Activated CD4-positive, alpha-beta T cell treated with anti-CD3 and anti-CD28 coated beads for 24 hours (primary cell): ENCODE data around the gene AKAP10.
A peak's percentile ranks its signal among the peaks of the same experiment; 100 is the strongest.
"Not testable (repeated sequence)": the region's sequence is repeated elsewhere in the genome, so short reads cannot be mapped to it uniquely, and the experiment has no call there.

Experiments used
- DNase-seq, 2 donors: peaks; one replicate each; pipeline ENCODE4 v3.0.0-alpha.2; 2020; ENCODE audit warnings: low read depth in 2 of 2

Gene AKAP10

DNA sequence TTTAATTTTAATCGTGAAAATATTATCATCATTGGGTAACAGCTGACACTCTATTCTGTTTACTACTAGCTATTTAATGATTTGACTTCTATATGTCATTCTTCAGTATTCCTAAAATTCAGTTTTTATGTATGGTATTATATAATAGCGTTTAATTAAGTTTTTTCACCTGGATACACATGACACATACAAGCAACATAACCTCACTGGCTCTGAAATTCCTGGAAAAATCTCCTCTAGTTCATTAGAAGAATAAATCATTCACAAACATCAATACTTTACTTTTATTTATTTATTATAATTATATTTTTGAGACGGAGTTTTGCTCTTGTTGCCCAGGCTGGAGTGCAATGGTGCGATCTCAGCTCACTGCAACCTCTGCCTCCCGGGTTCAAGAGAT, 44.0 kb downstream of the AKAP10 start:
- no peak for DNase-seq

DNA sequence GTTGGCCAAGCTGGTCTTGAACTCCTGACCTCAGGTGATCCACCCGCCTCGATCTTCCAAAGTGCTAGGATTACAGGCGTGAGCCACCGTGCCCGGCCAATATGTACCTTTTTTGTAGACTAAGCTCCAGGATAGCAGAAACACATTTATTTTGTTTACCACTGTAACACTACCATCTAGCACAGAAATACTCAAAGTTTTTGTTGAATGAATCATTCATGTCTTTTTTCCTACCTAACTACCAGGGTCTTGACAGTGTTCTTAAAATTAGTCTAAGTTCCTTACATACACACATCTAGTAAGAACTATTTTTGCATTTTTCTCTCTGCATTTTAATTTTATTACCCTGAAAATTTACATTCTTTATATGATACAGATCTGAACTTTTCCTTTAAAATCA, 44.4 kb downstream of the AKAP10 start:
- no peak for DNase-seq

DNA sequence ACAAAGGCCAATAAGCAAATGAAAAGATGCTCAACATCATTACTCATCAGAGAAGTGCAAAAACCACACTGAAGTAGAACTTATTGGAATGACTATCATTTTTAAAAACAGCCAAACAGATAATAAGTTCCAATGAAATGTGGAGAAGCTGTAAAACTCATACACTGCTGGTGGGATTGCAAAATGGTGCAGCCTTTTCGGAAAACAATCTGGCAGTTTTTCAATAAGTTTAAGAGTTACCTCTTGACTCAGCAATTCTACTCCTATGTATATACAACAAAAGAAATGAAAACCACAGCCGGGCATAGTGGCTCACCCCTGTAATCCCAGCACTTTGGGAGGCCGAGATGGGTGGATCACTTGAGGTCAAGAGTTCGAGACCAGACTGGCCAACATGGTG, 49.3 kb downstream of the AKAP10 start:
- no peak for DNase-seq

DNA sequence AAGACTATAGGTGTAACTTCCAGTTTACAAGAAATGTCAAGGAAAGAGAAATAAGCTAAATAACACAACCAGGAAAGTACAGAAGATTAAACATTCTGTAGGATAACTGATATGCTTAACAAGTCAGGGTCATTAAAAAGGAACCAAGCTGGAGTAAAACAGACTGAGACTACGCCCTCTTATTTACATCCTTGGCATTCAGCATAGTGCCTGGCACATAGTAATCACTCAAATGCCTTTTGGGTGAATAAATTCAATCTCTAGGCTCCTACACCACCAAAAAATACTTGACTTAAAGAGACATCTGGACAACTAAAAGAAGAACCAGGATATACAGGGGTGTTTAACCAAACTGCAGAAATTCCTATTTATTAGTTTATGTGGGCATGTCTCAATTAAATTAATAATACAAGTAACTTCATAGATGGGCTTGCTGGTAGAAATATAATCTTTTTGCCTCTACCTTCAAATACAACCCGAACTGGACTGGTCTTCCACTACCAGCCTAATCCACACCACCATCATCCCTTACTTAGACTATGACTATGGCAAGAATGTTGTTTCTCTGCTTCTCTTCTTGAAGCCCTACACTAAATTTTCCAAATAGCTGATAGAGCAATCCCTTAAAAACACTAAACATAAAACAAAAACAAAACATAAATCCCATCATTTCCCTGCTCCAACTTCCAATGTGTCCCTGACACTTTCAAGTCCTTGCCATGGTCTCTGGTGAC, 62.2 kb downstream of the AKAP10 start:
- no peak for DNase-seq

DNA sequence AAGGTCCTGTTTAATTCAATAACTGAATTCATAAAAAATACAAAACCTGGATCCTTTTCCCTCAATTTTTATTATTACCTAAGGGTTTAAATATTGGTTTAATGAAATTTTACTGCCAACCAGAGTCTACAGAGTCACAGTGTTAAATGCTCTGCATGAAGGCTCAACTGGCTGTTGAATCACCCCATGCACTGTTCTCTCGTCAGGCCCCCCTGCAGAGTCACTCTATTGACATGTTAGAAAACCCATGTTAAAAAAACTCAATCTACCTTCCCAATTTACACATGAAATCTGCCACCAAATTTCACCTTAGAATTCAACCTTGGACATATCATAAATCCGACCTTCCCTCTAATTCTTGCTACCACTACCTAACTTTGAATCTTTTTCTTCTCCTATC, 66.6 kb downstream of the AKAP10 start:
- DNase-seq: no peak

DNA sequence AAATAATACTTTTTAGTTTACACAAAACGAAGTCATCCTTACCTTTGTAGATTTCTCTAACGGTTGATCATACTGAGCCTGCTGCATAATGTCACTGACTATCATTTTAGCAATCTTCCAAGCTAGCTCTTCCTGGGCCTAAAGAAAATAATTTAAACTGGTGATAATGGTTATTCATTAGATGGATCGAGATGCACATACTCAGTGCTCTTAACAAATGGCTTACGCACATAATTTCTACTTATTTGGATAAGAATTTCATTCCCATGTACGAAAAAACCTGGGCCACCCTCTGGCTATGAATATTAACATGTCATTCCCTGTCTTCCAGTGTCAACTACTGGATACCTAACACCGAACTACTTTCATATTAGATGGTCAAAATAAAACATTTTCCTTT, 68.5 kb downstream of the AKAP10 start:
- no peak for DNase-seq

DNA sequence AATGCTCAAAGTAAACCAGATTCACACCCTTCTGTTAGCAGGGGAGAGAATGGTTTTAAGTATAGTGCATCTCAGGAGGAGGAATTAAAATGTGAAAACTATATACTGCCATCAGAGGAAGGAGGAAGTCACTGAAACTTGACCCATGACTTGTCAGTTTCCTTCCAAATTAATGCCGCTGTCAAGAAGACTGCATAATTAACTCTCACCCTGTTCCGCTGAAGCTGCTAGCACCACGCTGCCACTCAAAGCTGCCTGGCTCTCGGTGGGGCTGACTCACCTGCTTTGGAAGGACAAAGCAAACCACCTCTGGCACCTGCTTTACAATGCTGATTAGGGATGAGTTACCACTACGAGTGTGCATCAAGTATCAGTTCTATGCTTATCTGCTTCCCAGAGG, 72.1 kb downstream of the AKAP10 start:
- DNase-seq: no peak

DNA sequence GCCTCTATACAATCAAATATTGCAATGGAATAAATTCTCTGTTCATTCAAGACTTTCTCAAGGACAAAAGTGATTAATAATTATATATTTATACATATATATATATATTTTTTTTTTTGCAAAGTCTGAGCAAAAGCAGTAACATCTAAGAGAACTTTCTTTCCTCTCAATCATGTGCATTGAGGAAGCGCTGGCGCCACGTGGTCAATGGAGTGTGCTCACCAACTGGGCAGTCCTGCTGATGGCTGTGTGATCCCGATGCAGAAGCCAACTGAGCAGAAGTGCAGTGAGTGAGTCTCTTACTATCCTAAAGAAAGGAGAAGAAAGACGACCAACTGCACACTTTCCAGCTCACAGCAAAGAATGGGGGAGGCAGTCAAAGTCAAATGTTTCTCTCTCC, 72.7 kb downstream of the AKAP10 start:
- DNase-seq: no peak

DNA sequence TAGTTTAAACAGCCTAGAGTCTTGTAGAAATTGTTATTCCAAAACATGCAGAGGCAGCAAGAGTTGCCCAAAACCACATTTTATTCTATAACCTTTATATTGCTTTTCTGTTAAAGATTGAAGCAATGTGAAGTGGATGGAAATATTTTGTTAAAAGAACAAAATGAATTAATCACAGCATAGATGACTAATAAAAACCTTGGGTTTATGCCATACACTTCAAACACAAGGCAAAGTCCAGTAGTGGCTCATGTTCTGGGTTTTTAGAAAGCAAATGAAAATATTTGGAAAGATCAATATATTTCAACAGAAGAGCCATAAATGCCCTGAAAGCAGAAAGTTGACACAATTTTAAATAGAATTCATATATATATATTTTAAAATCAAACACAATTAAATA, 73.2 kb downstream of the AKAP10 start:
- DNase-seq: no peak

DNA sequence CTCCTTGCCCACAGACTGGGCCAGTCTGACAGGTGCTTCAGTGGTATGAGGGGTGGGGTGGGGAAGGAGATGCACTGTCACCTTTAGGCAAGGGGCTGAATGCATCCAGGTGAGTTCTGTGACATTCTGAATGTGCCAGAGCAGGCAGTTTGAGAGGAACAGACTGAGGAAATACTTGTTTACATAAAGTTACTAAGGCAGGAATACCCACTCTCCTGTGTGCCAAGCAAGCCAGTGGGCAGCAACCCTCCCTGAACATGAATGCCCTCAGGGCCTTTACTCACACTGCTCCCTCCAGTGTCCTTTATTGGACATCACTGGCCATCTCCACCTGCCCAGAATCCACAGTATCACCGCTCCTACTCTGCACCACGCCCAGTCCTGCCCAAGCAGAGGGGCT, 76.8 kb downstream of the AKAP10 start:
- no peak for DNase-seq

DNA sequence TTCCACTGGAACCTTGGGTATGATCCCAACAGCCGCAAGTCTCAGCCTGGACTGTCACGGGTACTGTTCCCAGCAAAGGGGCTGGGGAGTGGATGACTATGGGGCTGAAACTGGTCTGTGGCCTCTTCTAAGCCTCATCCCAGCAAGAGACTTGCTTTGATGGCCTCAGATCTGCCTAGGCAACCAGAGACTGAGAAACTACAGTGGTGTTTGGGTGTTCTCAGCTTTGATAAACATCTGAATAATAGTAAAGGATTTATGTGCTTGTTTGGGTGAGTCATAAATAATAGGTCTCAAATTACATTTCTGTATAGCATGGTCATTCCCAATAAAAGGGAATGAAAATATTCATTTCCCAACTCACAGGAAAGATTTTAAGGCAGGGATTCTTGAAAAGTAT, 79.7 kb downstream of the AKAP10 start:
- no peak for DNase-seq

DNA sequence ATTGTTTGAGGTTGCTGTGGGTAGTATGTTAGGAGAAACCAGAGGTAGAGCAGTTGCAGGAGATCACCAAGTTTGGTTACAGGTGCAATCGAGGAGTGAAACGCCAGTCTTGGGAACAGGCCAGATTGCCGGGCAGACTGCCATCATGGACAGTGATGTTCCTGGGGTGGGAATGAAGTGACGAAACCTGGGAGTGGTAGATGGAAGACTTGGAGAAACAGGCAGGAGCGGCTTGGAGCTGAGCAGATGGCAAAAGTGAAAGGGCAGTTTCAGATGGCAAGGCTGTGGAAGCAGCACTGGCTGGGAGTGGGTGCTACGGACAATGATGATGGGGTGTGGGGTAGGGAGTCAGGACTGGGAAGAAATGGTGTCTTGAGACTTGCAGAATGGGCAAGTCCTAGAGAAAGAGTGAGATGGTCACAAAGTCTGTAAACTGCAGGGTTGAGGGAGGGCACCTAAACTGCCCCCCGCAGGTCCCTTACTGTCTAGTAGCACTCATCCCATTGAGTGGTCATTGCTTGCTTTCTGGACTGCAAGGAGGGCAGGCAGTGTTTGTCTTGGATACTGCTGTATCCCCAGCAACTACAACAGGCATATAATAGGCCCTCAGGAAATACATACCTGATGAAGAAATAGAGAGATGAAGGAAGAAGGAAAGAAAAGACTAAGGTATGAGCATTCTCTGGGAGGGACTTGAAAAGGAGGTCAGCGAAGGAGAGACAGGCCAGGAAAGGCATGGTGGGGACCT, 80.4 kb downstream of the AKAP10 start:
- DNase-seq: no peak

DNA sequence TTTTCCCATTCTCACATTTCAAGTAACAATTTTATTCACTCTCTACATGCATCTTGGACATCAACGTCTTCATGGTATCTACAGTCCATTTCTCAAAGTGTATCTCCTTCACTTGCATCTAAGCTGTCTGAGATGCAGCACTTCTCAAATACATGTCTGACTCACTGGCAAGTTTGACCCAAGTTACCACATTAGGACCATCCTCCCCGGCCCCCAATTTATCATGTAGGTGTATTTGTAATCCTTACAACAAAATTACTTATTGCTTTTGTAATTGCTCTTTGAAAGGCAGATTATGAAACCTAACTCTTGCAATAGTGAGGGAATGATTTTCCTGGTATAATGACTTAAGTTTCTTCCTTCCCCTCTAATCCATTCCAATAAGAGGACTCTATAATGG, 80.9 kb downstream of the AKAP10 start:
- no peak for DNase-seq

DNA sequence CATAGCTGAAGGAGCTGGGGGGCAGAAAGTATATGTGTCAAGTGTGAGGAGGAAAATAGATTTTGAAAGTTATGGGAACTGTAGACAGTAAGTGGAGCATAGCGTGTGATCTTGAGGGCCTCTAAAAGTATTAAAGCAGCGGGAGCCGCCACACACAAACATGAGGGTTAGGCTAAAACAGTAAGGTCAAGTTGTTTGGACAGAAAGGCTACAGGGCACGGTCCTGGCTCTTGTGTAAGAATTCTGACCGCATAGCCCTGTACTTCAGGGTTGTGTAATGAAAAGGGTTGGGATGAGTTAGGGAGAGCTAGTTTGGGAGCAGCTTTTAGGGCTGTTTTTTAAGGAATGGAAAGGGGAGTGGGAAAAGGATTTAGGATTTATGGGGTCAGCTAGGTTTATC, 87.1 kb downstream of the AKAP10 start:
- DNase-seq: not testable (repeated sequence)

DNA sequence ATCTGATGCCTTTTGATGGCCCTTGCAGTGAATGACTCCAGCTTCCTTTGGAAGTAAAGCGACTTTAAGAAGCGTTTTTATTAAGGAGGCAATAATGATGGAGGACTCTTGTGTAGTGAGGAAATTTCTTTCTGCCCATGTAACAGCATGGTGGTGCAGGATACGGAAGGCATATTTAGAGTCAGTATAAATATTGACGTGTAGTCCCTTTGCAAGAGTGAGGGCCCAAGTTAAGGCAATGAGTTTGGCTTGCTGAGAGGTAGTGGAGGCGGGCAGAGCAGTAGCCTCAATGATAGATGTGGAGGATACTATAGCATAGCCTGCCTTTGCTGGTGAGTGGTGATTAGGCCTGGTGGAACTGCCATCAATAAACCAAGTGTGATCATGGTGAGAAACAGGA, 87.6 kb downstream of the AKAP10 start:
- DNase-seq: not testable (repeated sequence)

DNA sequence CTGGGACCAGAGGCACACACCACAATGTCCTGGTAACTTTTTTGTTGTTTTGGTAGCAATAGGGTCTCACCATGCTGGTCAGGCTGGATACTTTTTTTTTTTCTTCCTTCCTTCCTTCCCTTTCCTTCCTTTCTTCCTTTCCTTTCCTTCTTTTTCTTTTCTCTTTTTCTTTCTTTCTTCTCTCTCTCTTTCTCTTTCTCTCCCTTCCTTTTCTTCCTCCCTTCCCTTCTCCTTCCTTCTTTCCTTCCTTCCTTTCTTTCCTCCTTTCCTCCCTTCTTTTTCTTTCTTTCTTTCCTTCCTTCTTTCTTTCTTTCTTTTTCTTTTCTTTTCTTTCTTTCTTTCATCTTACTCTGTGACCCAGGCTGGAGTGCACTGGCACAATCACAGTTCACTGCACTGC, 91.5 kb downstream of the AKAP10 start:
- no peak for DNase-seq

DNA sequence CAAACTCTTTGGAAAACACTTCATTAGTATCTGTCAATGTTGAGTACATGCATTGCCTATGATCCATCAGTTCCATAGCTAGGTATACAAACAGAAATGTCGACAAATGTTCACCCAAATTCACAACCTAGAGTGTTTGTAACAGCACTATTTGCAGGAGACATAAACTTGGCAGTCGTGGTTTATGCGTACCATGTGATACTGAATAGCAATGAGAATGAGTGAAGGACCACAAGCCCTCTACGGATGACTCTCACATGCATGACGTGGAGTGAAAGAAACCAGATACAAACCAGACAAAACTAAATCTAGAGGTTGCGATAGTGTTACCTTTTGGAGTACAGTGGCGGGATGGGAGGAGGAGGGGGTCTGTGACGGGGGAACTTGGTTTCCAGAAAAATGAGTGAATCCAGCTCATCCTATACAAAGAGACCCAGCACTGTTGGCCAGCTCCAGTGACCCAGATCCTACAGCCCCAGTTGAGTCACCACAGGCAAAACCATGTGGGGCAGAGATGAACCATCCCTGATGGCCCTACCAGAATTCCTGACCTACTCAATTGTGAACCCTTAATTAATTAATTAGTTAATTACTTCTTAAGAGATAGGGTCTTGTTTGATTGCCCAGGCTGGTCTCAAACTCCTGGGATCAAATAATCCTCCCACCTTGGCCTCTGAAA, 94.0 kb downstream of the AKAP10 start:
- no peak for DNase-seq

DNA sequence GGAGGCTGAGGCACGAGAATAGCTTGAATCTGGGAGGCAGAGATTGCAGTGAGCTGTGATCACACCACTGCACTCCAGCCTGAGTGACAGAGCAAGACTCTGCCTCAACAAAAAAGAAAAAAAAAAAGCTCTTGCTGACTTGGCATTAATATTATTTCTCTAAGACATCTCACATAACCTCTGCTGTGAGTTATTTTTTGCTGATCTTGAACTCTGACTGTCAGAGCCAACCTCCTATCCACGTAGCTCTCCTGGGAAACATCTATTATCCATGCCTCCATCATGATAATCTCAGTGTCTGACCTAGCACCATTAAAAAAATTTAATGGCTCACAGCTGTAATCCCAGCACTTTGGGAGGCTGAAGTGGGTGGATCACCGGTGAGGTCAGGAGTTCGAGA, 97.2 kb downstream of the AKAP10 start:
- DNase-seq: no peak

DNA sequence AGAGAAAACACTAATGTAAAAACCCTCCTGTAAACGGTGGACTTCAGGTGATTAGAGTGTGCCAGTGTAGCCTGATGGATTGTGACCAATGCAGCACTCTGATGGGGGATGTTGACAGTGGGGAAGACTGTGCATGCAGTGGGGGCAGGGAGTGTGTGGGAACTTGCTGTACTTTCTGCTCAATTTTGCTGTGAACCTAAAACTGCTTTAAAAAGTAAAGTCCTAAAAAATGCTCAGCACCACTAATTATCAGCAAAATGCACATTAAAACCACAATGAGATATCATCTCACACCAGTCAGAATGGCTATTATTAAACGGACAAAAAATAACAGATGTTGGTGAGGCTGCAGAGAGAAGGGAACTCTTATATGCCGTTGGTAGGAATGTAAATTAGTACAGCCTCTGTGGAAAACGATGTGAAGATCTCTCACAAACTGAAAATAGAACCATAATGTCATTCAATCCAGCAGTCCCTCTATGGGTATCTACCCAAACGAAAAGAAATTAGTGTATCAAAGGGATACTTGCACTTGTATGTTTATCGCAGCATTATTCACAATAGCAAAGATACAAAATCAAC, 100.2 kb downstream of the AKAP10 start:
- DNase-seq: no peak

DNA sequence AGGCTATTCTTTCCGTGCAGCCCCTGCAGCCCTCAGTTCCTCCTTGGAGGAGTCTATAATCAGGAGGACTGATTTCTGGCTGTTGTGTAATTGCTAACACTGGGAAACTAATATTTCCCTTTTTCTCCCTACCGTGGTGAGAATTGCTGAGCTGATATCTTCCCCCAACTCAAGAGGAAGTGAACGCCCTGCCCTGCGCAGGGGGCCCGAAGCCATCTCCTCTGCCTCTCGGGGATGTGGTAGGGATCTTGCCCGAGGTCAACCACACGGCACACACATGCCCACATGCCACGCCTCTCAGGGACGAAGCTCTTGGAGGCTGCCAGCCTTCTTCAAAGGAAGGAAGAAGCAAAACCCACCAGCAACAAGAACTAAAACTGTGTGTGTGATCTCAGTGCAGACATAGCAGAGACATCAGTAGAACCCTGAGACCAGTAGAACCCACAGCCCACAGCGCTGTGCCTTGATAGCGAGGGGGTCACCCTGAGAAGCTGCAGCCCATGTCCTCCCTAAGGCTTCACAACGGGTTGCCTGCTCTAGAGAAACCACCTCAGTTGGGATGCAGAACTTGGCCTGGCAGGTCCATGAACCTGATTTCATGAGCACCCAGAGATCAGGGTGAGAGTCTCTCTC, 101.0 kb downstream of the AKAP10 start:
- peak in 1 of 2 donors; percentile 3 for DNase-seq

DNA sequence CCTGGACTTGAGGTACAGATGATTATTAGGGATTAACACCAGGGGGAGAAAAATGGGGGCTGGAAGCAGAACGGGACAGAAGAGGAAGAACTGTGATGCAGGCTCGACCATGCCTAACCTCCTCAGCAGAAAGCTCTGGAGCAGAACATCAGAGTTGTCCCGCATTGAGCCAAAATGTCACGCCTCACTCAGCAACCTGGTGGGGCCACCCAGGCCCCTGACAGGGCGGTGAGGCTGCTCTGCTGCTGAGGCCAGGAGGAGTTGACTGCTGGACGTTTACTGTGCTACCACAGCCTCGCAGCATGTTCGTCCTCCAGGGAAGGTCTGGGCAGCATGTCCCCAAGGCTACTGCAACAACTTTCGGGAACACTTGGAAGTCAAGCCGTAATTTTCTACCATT, 103.4 kb downstream of the AKAP10 start:
- DNase-seq: no peak

DNA sequence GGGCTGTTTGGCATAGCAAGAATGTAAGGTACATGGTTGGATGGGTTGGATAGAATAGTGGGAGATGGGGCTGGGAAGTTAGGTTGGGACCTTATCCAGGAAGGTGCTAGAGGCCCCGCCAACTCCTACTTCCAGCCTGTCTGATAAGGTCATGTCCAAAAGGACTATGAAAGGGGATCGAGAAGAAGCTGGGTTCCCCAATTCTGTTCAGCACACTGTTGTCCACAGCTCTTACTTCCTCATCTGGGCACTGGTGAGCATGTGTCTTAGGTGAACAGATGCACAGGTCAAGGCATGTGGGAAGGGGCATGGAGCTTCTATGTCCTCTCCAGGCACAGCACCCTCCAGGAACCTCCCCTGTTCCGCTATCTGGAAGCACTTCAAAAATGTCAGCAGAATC, 104.3 kb downstream of the AKAP10 start:
- DNase-seq: no peak
